GM21381 (cell line): Measurements from ENCODE around the gene JAG1.

Source experiments
- ATAC-seq: cut with Tn5 transposase; IDR thresholded peaks from one replicate; pipeline ENCODE4 v1.9.1; 2021; ENCODE audit warnings: mild to moderate bottlenecking, moderate library complexity; ENCODE audit not compliant: unreplicated experiment

JAG1 gene

GRCh38 chr20:10654630-10655029 lies 19.2 kb downstream of the JAG1 start:
- peak; percentile 67 for ATAC-seq

GRCh38 chr20:10654250-10654610 lies 19.6 kb downstream of the JAG1 start:
- no peak for ATAC-seq

GRCh38 chr20:10653599-10654249 lies 20.1 kb downstream of the JAG1 start:
- ATAC-seq: no peak

- ATAC-seq: no peak
Measured at GRCh38 chr20:10652660-10653261, 21.0 kb downstream of the JAG1 start.

- ATAC-seq: no peak
Measured at GRCh38 chr20:10652185-10652584, 21.6 kb downstream of the JAG1 start.

GRCh38 chr20:10651227-10651990 lies 22.4 kb downstream of the JAG1 start:
- no peak for ATAC-seq

GRCh38 chr20:10649797-10650160 lies 24.0 kb downstream of the JAG1 start:
- ATAC-seq: no peak

GRCh38 chr20:10649080-10649796 lies 24.6 kb downstream of the JAG1 start:
- ATAC-seq: no peak

- ATAC-seq: no peak
Measured at GRCh38 chr20:10648651-10649050, 25.1 kb downstream of the JAG1 start.

- ATAC-seq: no peak
Measured at GRCh38 chr20:10647909-10648308, 25.9 kb downstream of the JAG1 start.

- no peak for ATAC-seq
Measured at GRCh38 chr20:10647471-10647870, 26.3 kb downstream of the JAG1 start.

GRCh38 chr20:10646886-10647420 lies 26.8 kb downstream of the JAG1 start:
- ATAC-seq: no peak

GRCh38 chr20:10646006-10646405 lies 27.8 kb downstream of the JAG1 start:
- ATAC-seq: no peak

GRCh38 chr20:10645205-10645570 lies 28.6 kb downstream of the JAG1 start:
- ATAC-seq: no peak

GRCh38 chr20:10644458-10645204 lies 29.2 kb downstream of the JAG1 start:
- ATAC-seq: peak; percentile 62

GRCh38 chr20:10643560-10643873 lies 30.3 kb downstream of the JAG1 start:
- ATAC-seq: no peak

GRCh38 chr20:10642856-10643559 lies 30.8 kb downstream of the JAG1 start:
- no peak for ATAC-seq

GRCh38 chr20:10641893-10642292 lies 31.9 kb downstream of the JAG1 start:
- no peak for ATAC-seq

GRCh38 chr20:10641467-10641866 lies 32.3 kb downstream of the JAG1 start:
- no peak for ATAC-seq

GRCh38 chr20:10640897-10641296 lies 32.9 kb downstream of the JAG1 start:
- no peak for ATAC-seq
